ENCODE measurements around the gene HIF1AN.

Gene HIF1AN

GRCh38 chr10:100518761-100519241, 16.9 kb upstream of the HIF1AN start:
- FAIRE-seq (peak; percentile 75), DNase-seq (ENCODE audit: insufficient read length, low spot score) (no peak)
- no peak for TF ChIP-seq TAF1 (IDR thresholded peaks at IDR 0.05; ENCODE audit: low read depth, low read length)
- TF ChIP-seq POLR2AphosphoS5 (IDR thresholded peaks at IDR 0.05; ENCODE audit: low read depth, low read length) = no peak
- no peak for TF ChIP-seq POU2F2 (IDR thresholded peaks at IDR 0.05; ENCODE audit: low read depth, low read length)
- no peak for TF ChIP-seq PAX5 (IDR thresholded peaks at IDR 0.05; ENCODE audit: insufficient read depth, low read length, severe bottlenecking)
- no peak for TF ChIP-seq SPI1 (IDR thresholded peaks at IDR 0.05; ENCODE audit: low read depth, low read length)
- TF ChIP-seq POLR2A (IDR thresholded peaks at IDR 0.05; ENCODE audit: low read depth, low read length) = no peak

GRCh38 chr10:100519311-100520051, 16.3 kb upstream of the HIF1AN start, which contains the start of gene SEC31B:
Gene SEC31B (minus strand): TSS chr10:100519861. CDS start chr10:100516952, 2,909 bp downstream.
- FAIRE-seq (peak; percentile 5), DNase-seq (ENCODE audit: insufficient read length, low spot score) (no peak)
- no peak for TF ChIP-seq PAX5 (IDR thresholded peaks at IDR 0.05; ENCODE audit: insufficient read depth, low read length, severe bottlenecking)
- TF ChIP-seq SPI1 (IDR thresholded peaks at IDR 0.05; ENCODE audit: low read depth, low read length) = no peak
- TF ChIP-seq TAF1 (IDR thresholded peaks at IDR 0.05; ENCODE audit: low read depth, low read length) = no peak
- TF ChIP-seq POU2F2 (IDR thresholded peaks at IDR 0.05; ENCODE audit: low read depth, low read length) = no peak
- no peak for TF ChIP-seq POLR2A (IDR thresholded peaks at IDR 0.05; ENCODE audit: low read depth, low read length)
- no peak for TF ChIP-seq POLR2AphosphoS5 (IDR thresholded peaks at IDR 0.05; ENCODE audit: low read depth, low read length)

GRCh38 chr10:100520811-100521210, 14.9 kb upstream of the HIF1AN start:
- no peak for FAIRE-seq
- no peak for DNase-seq (ENCODE audit: insufficient read length, low spot score)
- TF ChIP-seq POLR2AphosphoS5 (IDR thresholded peaks at IDR 0.05; ENCODE audit: low read depth, low read length) (no peak), POLR2A (IDR thresholded peaks at IDR 0.05; ENCODE audit: low read depth, low read length) (no peak), PAX5 (IDR thresholded peaks at IDR 0.05; ENCODE audit: insufficient read depth, low read length, severe bottlenecking) (no peak), POU2F2 (IDR thresholded peaks at IDR 0.05; ENCODE audit: low read depth, low read length) (no peak)

- no peak for FAIRE-seq
- no peak for DNase-seq (ENCODE audit: insufficient read length, low spot score)
- TF ChIP-seq POLR2AphosphoS5 (IDR thresholded peaks at IDR 0.05; ENCODE audit: low read depth, low read length) = no peak
- no peak for TF ChIP-seq POU2F2 (IDR thresholded peaks at IDR 0.05; ENCODE audit: low read depth, low read length)
- TF ChIP-seq POLR2A (IDR thresholded peaks at IDR 0.05; ENCODE audit: low read depth, low read length) = no peak
- TF ChIP-seq PAX5 (IDR thresholded peaks at IDR 0.05; ENCODE audit: insufficient read depth, low read length, severe bottlenecking) = no peak
- no peak for TF ChIP-seq SPI1 (IDR thresholded peaks at IDR 0.05; ENCODE audit: low read depth, low read length)
- no peak for TF ChIP-seq TAF1 (IDR thresholded peaks at IDR 0.05; ENCODE audit: low read depth, low read length)
Measured at GRCh38 chr10:100522107-100522801, 13.5 kb upstream of the HIF1AN start.

- no peak for DNase-seq (ENCODE audit: insufficient read length, low spot score)
- no peak for FAIRE-seq
- TF ChIP-seq POLR2AphosphoS5 (IDR thresholded peaks at IDR 0.05; ENCODE audit: low read depth, low read length) (no peak), POU2F2 (IDR thresholded peaks at IDR 0.05; ENCODE audit: low read depth, low read length) (no peak), POLR2A (IDR thresholded peaks at IDR 0.05; ENCODE audit: low read depth, low read length) (no peak), SPI1 (IDR thresholded peaks at IDR 0.05; ENCODE audit: low read depth, low read length) (no peak), TAF1 (IDR thresholded peaks at IDR 0.05; ENCODE audit: low read depth, low read length) (no peak), PAX5 (IDR thresholded peaks at IDR 0.05; ENCODE audit: insufficient read depth, low read length, severe bottlenecking) (no peak)
Measured at GRCh38 chr10:100522945-100523344, 12.8 kb upstream of the HIF1AN start.

GRCh38 chr10:100524206-100524605, 11.5 kb upstream of the HIF1AN start:
- no peak for TF ChIP-seq TAF1 (IDR thresholded peaks at IDR 0.05; ENCODE audit: low read depth, low read length)
- TF ChIP-seq POLR2AphosphoS5 (IDR thresholded peaks at IDR 0.05; ENCODE audit: low read depth, low read length) = no peak
- no peak for TF ChIP-seq POU2F2 (IDR thresholded peaks at IDR 0.05; ENCODE audit: low read depth, low read length)
- TF ChIP-seq SPI1 (IDR thresholded peaks at IDR 0.05; ENCODE audit: low read depth, low read length) = no peak
- TF ChIP-seq PAX5 (IDR thresholded peaks at IDR 0.05; ENCODE audit: insufficient read depth, low read length, severe bottlenecking) = no peak
- TF ChIP-seq POLR2A (IDR thresholded peaks at IDR 0.05; ENCODE audit: low read depth, low read length) = no peak
- no peak for DNase-seq (ENCODE audit: insufficient read length, low spot score)
- FAIRE-seq = no peak

- DNase-seq (ENCODE audit: insufficient read length, low spot score) (no peak), FAIRE-seq (no peak)
- TF ChIP-seq PAX5 (IDR thresholded peaks at IDR 0.05; ENCODE audit: insufficient read depth, low read length, severe bottlenecking) (no peak), POU2F2 (IDR thresholded peaks at IDR 0.05; ENCODE audit: low read depth, low read length) (no peak), POLR2A (IDR thresholded peaks at IDR 0.05; ENCODE audit: low read depth, low read length) (no peak), TAF1 (IDR thresholded peaks at IDR 0.05; ENCODE audit: low read depth, low read length) (no peak), POLR2AphosphoS5 (IDR thresholded peaks at IDR 0.05; ENCODE audit: low read depth, low read length) (no peak), SPI1 (IDR thresholded peaks at IDR 0.05; ENCODE audit: low read depth, low read length) (no peak)
Measured at GRCh38 chr10:100524638-100525037, 11.1 kb upstream of the HIF1AN start.

- TF ChIP-seq SPI1 (IDR thresholded peaks at IDR 0.05; ENCODE audit: low read depth, low read length) (peak; percentile 46; the same call in 1 of the 2 replicates), TAF1 (IDR thresholded peaks at IDR 0.05; ENCODE audit: low read depth, low read length) (no peak), POLR2AphosphoS5 (IDR thresholded peaks at IDR 0.05; ENCODE audit: low read depth, low read length) (no peak), POLR2A (IDR thresholded peaks at IDR 0.05; ENCODE audit: low read depth, low read length) (no peak), POU2F2 (IDR thresholded peaks at IDR 0.05; ENCODE audit: low read depth, low read length) (no peak), PAX5 (IDR thresholded peaks at IDR 0.05; ENCODE audit: insufficient read depth, low read length, severe bottlenecking) (no peak)
- peak; percentile 48 for FAIRE-seq
- no peak for DNase-seq (ENCODE audit: insufficient read length, low spot score)
Measured at GRCh38 chr10:100528123-100528886, 7.4 kb upstream of the HIF1AN start.

Data from GM12891 (cell line).